H9 (cell line): ENCODE data around the gene RIOK3. TPM values are rescaled to one million over a fixed set of nuclear protein-coding genes. Genes with fewer than 3 reads are reported as not detected.

Source experiments
- DNase-seq: peaks from one replicate; pipeline ENCODE4 v3.0.0-alpha.2; 2017
- H2AFZ ChIP-seq: one replicate; pipeline ENCODE4 v1.6.1; 2013; ENCODE audit warnings: mild to moderate bottlenecking, low read length, control low read depth, moderate library complexity
- H2AK5ac ChIP-seq: 2 replicates; pipeline ENCODE4 v1.6.1; 2013; ENCODE audit warnings: low read length, control low read depth, mixed read lengths; ENCODE audit not compliant: insufficient read length
- H2BK120ac ChIP-seq: one replicate; pipeline ENCODE4 v1.6.1; 2013; ENCODE audit warnings: low read depth, mild to moderate bottlenecking, low read length, control low read depth, inconsistent platforms; ENCODE audit not compliant: poor library complexity, severe bottlenecking
- H2BK12ac ChIP-seq: 2 replicates; pipeline ENCODE4 v1.6.1; 2013; ENCODE audit warnings: low read length, control low read depth, mixed read lengths, low read depth; ENCODE audit not compliant: insufficient read length
- H2BK15ac ChIP-seq: 2 replicates; pipeline ENCODE4 v1.6.1; 2013; ENCODE audit warnings: low read depth, low read length, control low read depth
- H2BK20ac ChIP-seq: one replicate; pipeline ENCODE4 v1.6.1; 2013; ENCODE audit warnings: low read depth, mild to moderate bottlenecking, low read length, control low read depth, inconsistent platforms; ENCODE audit not compliant: poor library complexity, severe bottlenecking
- H2BK5ac ChIP-seq: 2 replicates; pipeline ENCODE4 v1.6.1; 2013; ENCODE audit warnings: low read length, control low read depth, mixed read lengths; ENCODE audit not compliant: insufficient read length
- H3K14ac ChIP-seq: 2 replicates; pipeline ENCODE4 v1.6.1; 2013; ENCODE audit warnings: low read length, control low read depth; ENCODE audit not compliant: insufficient read depth
- H3K18ac ChIP-seq: 2 replicates; pipeline ENCODE4 v1.6.1; 2013; ENCODE audit warnings: low read depth, mild to moderate bottlenecking, mixed read lengths, low read length, control low read depth; ENCODE audit not compliant: insufficient read length
- H3K23ac ChIP-seq: 2 replicates; pipeline ENCODE4 v1.6.1; 2013; ENCODE audit warnings: low read length, control low read depth, mixed read lengths, low read depth; ENCODE audit not compliant: insufficient read length
- H3K23me2 ChIP-seq: 2 replicates; pipeline ENCODE4 v1.6.1; 2013; ENCODE audit warnings: low read depth, mild to moderate bottlenecking, mixed read lengths, low read length, control low read depth; ENCODE audit not compliant: insufficient read length, poor library complexity, severe bottlenecking
- H3K27ac ChIP-seq: 2 replicates; pipeline ENCODE4 v1.5.1; 2013; ENCODE audit warnings: low read length, control low read depth, mixed read lengths, low read depth; ENCODE audit not compliant: insufficient read length
- H3K27me3 ChIP-seq: 2 replicates; pipeline ENCODE4 v1.6.1; 2013; ENCODE audit warnings: low read length, control low read depth, inconsistent platforms; ENCODE audit not compliant: insufficient read depth
- H3K4ac ChIP-seq: 2 replicates; pipeline ENCODE4 v1.6.1; 2013; ENCODE audit warnings: low read depth, mild to moderate bottlenecking, control low read depth, inconsistent platforms, low read length, moderate library complexity
- H3K4me1 ChIP-seq: 2 replicates; pipeline ENCODE4 v1.6.1; 2013; ENCODE audit warnings: low read length, control low read depth, inconsistent platforms; ENCODE audit not compliant: insufficient read depth
- H3K4me2 ChIP-seq: 2 replicates; pipeline ENCODE4 v1.6.1; 2013; ENCODE audit warnings: low read length, control low read depth, mixed read lengths; ENCODE audit not compliant: insufficient read length, insufficient read depth
- H3K56ac ChIP-seq: 2 replicates; pipeline ENCODE4 v1.6.1; 2013; ENCODE audit warnings: low read depth, mild to moderate bottlenecking, mixed read lengths, low read length, control low read depth; ENCODE audit not compliant: insufficient read length
- H3K79me1 ChIP-seq: 2 replicates; pipeline ENCODE4 v1.6.1; 2013; ENCODE audit warnings: low read depth, mild to moderate bottlenecking, moderate library complexity, low read length, control low read depth, inconsistent platforms; ENCODE audit not compliant: insufficient read depth, poor library complexity, severe bottlenecking
- H3K79me2 ChIP-seq: 2 replicates; pipeline ENCODE4 v1.6.1; 2013; ENCODE audit warnings: low read length, control low read depth, inconsistent platforms; ENCODE audit not compliant: insufficient read depth
- H3K9ac ChIP-seq: 2 replicates; pipeline ENCODE4 v1.6.1; 2013; ENCODE audit warnings: low read length, control low read depth, mixed read lengths; ENCODE audit not compliant: insufficient read length; ENCODE audit errors: extremely low read depth
- H3K9me3 ChIP-seq: one replicate; pipeline ENCODE4 v1.6.1; 2013; ENCODE audit warnings: low read depth, low read length, inconsistent platforms; ENCODE audit not compliant: control insufficient read depth
- H3T11ph ChIP-seq: one replicate; pipeline ENCODE4 v1.6.1; 2013; ENCODE audit warnings: mild to moderate bottlenecking, low read length, control low read depth, inconsistent platforms
- H4K20me1 ChIP-seq: one replicate; pipeline ENCODE4 v1.6.1; 2013; ENCODE audit not compliant: control insufficient read depth, insufficient read length, insufficient read depth
- H4K5ac ChIP-seq: 2 replicates; pipeline ENCODE4 v1.6.1; 2013; ENCODE audit warnings: low read depth, mild to moderate bottlenecking, mixed read lengths, low read length, control low read depth; ENCODE audit not compliant: insufficient read length
- H4K8ac ChIP-seq: replicated peaks from 2 replicates; pipeline ENCODE4 v1.6.1; 2013; ENCODE audit warnings: low read length, control low read depth, mixed read lengths, low read depth; ENCODE audit not compliant: insufficient read length
- H4K91ac ChIP-seq: 2 replicates; pipeline ENCODE4 v1.6.1; 2013; ENCODE audit warnings: low read depth, mild to moderate bottlenecking, moderate library complexity, mixed read lengths, low read length, control low read depth; ENCODE audit not compliant: insufficient read length
- H3K27ac Mint-ChIP-seq, 3 experiments: 2 replicates in 2 of 3; 3 replicates in 1 of 3; pipeline ENCODE4 v1.8.0; 2020 to 2021; ENCODE audit warnings: mixed read lengths in 3 of 3, mild to moderate bottlenecking in 1 of 3, moderate library complexity in 1 of 3
- H3K27me3 Mint-ChIP-seq: 2 replicates; pipeline ENCODE4 v1.8.0; 2021; ENCODE audit warnings: low read depth, mild to moderate bottlenecking, moderate library complexity, mixed read lengths
- H3K36me3 Mint-ChIP-seq, 3 experiments: 2 replicates in 2 of 3; 3 replicates in 1 of 3; pipeline ENCODE4 v1.8.0; 2020 to 2021; ENCODE audit warnings: low read depth in 3 of 3, mixed read lengths in 3 of 3; ENCODE audit not compliant: insufficient read depth in 1 of 3
- H3K4me1 Mint-ChIP-seq, 2 experiments: 2 replicates each; pipeline ENCODE4 v1.8.0; 2020; ENCODE audit warnings: mixed read lengths in 2 of 2
- H3K4me3 Mint-ChIP-seq, 2 experiments: 2 replicates in 1 of 2; 3 replicates in 1 of 2; pipeline ENCODE4 v1.8.0; 2020 to 2021; ENCODE audit warnings: mild to moderate bottlenecking in 2 of 2, mixed read lengths in 2 of 2, moderate library complexity in 1 of 2
- H3K9me3 Mint-ChIP-seq, 2 experiments: 2 replicates in 1 of 2; 3 replicates in 1 of 2; pipeline ENCODE4 v1.8.0; 2020; ENCODE audit warnings: mild to moderate bottlenecking in 2 of 2, mixed read lengths in 2 of 2, moderate library complexity in 1 of 2
- CTCF ChIP-seq: fragments of 200-600 bp; sonication (generic); conservative IDR thresholded peaks from 3 replicates; pipeline ENCODE4 v1.8.0; 2021; ENCODE audit warnings: antibody characterized with exemption, mild to moderate bottlenecking
- WGBS: extraction: QIAGEN DNeasy Blood & Tissue Kit; methylation state at CpG from one replicate; pipeline ENCODE4 v1.1.7; 2013; ENCODE audit warnings: missing lambda C conversion rate, low lambda C conversion rate, mixed read lengths; ENCODE audit not compliant: insufficient read length; ENCODE audit errors: extremely low coverage; 5-methylcytosine and 5-hydroxymethylcytosine counted together
- total RNA-seq: library from RNA; stranded (reverse); gene quantifications from 2 replicates; pipeline ENCODE4 v1.2.1, GENCODE V29; 2021

The RIOK3 gene
- total RNA-seq, 1 experiment from 2014 or later, result 34.6 TPM

GRCh38 chr18:23403310-23403709 lies 49.8 kb upstream of the RIOK3 start:
- Histone ChIP-seq H2BK20ac (no peak overlapping the region), H2AFZ (no peak overlapping the region), H2BK5ac (no peak overlapping the region), H2BK12ac (no peak overlapping the region), H3K56ac (no peak overlapping the region), H2BK120ac (no peak overlapping the region), H4K91ac (no peak overlapping the region), H4K8ac (no peak overlapping the region), H3K23me2 (no peaks in the 10 kb centered on the region), H3K14ac (no peak overlapping the region), H3K79me2 (no peaks in the 10 kb centered on the region), H3K79me1 (no peaks in the 10 kb centered on the region), H2AK5ac (no peak overlapping the region), H2BK15ac (no peak overlapping the region), H3K27me3 (no peaks in the 10 kb centered on the region), H4K20me1 (no peaks in the 10 kb centered on the region), H3K27ac (no peak overlapping the region), H3K4ac (no peak overlapping the region), H3K23ac (no peak overlapping the region), H3T11ph (no peak overlapping the region), H3K4me2 (no peak overlapping the region), H3K18ac (no peak overlapping the region), H3K4me1 (no peaks in the 10 kb centered on the region; the same call in 1 of the 2 replicates), H4K5ac (no peak overlapping the region), H3K9ac (no peak overlapping the region), H3K9me3 (no peaks in the 10 kb centered on the region)
- Mint-ChIP-seq H3K36me3 (peaks cover 0 to 6% (median 5%) of the 10 kb centered on the region in 3 experiments; a peak in 3 of 7 replicates), H3K27me3 (no peaks in the 10 kb centered on the region; the same call in 1 of the 2 replicates), H3K4me3 (no peak overlapping the region), H3K9me3 (no peaks in the 10 kb centered on the region; a peak in 1 of 5 replicates), H3K27ac (no peak overlapping the region), H3K4me1 (peaks cover 18 to 25% of the 10 kb centered on the region in 2 experiments)
- no peak for TF ChIP-seq CTCF
- DNase-seq, result no peak
- WGBS, result no CpG with 5 or more reads among the region's 8 CpGs
